Gastroesophageal sphincter (tissue), 3 donors: ENCODE data around the gene RNPS1.

Experiments
- POLR2A ChIP-seq, 2 donors: fragments of 450-650 bp; IDR thresholded peaks; one replicate each; pipeline ENCODE4 v1.6.1; 2017; ENCODE audit warnings: antibody characterized with exemption in 2 of 2, mild to moderate bottlenecking in 2 of 2, moderate library complexity in 1 of 2
- POLR2AphosphoS5 ChIP-seq: sonication (generic); formaldehyde crosslinking; IDR thresholded peaks from one replicate; pipeline ENCODE4 v1.6.1; 2017; ENCODE audit warnings: antibody characterized with exemption
- TF ChIP-seq, protein P1 (sequence below), 4 experiments: fragments of 200-600 bp in 2 of 4; fragments of 450-650 bp in 2 of 4; sonication (generic) in 1 of 4; IDR thresholded peaks; one replicate each; pipeline ENCODE4 v1.5.1; 2017 to 2019; ENCODE audit warnings: antibody characterized with exemption in 4 of 4, mild to moderate bottlenecking in 2 of 4, moderate library complexity in 2 of 4

DNA sequence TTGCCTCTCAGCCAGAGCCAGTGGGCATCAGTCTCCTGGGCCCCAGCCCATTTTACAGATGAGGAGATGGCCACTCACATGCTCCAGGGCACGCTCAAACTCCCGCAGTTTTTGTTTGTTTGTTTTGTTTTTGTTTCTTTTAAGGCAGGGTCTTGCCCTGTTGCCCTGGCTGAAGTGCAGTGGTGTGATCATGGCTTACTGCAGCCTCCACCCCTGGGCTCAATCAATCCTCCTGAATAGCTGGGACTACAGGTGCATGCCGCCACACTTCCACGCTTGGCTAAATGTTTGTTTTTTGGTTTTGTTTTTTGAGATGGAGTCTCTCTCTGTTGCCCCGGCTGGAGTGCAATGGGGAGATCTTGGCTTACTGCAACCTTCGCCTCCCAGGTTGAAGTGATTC is 41.0 kb downstream of the RNPS1 start:
- TF ChIP-seq POLR2AphosphoS5 (no peak), POLR2A (IDR thresholded peaks at IDR 0.05) (no peak)
- TF ChIP-seq, protein P1, sequence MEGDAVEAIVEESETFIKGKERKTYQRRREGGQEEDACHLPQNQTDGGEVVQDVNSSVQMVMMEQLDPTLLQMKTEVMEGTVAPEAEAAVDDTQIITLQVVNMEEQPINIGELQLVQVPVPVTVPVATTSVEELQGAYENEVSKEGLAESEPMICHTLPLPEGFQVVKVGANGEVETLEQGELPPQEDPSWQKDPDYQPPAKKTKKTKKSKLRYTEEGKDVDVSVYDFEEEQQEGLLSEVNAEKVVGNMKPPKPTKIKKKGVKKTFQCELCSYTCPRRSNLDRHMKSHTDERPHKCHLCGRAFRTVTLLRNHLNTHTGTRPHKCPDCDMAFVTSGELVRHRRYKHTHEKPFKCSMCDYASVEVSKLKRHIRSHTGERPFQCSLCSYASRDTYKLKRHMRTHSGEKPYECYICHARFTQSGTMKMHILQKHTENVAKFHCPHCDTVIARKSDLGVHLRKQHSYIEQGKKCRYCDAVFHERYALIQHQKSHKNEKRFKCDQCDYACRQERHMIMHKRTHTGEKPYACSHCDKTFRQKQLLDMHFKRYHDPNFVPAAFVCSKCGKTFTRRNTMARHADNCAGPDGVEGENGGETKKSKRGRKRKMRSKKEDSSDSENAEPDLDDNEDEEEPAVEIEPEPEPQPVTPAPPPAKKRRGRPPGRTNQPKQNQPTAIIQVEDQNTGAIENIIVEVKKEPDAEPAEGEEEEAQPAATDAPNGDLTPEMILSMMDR (IDR thresholded peaks at IDR 0.05): no peak
